C4-2B (cell line): ENCODE results near the gene HBM.

Experiments
- H3K27ac ChIP-seq: fragments of 450-650 bp; 2 replicates; pipeline ENCODE4 v1.5.1; 2017
- ZFX ChIP-seq: fragments of 450-650 bp; IDR thresholded peaks from 2 replicates; pipeline ENCODE4 v1.6.1; 2017
- TF ChIP-seq, protein P1 (sequence below): fragments of 450-650 bp; conservative IDR thresholded peaks from 2 replicates; pipeline ENCODE4 v1.5.1; 2017; ENCODE audit warnings: mild to moderate bottlenecking

Gene HBM

DNA sequence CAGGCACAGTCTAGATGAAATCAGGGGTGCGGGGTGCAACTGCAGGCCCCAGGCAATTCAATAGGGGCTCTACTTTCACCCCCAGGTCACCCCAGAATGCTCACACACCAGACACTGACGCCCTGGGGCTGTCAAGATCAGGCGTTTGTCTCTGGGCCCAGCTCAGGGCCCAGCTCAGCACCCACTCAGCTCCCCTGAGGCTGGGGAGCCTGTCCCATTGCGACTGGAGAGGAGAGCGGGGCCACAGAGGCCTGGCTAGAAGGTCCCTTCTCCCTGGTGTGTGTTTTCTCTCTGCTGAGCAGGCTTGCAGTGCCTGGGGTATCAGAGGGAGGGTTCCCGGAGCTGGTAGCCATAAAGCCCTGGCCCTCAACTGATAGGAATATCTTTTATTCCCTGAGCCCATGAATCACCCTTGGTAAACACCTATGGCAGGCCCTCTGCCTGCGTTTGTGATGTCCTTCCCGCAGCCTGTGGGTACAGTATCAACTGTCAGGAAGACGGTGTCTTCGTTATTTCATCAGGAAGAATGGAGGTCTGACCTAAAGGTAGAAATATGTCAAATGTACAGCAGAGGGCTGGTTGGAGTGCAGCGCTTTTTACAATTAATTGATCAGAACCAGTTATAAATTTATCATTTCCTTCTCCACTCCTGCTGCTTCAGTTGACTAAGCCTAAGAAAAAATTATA is 12.3 kb downstream of the HBM start:
- no peak overlapping the region for H3K27ac ChIP-seq
- TF ChIP-seq, protein P1, sequence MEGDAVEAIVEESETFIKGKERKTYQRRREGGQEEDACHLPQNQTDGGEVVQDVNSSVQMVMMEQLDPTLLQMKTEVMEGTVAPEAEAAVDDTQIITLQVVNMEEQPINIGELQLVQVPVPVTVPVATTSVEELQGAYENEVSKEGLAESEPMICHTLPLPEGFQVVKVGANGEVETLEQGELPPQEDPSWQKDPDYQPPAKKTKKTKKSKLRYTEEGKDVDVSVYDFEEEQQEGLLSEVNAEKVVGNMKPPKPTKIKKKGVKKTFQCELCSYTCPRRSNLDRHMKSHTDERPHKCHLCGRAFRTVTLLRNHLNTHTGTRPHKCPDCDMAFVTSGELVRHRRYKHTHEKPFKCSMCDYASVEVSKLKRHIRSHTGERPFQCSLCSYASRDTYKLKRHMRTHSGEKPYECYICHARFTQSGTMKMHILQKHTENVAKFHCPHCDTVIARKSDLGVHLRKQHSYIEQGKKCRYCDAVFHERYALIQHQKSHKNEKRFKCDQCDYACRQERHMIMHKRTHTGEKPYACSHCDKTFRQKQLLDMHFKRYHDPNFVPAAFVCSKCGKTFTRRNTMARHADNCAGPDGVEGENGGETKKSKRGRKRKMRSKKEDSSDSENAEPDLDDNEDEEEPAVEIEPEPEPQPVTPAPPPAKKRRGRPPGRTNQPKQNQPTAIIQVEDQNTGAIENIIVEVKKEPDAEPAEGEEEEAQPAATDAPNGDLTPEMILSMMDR = no peak
- no peak for TF ChIP-seq ZFX

- no peak overlapping the region for H3K27ac ChIP-seq
- TF ChIP-seq, protein P1 = no peak
- no peak for TF ChIP-seq ZFX
Observed at GRCh38 chr16:178668-179015, 12.9 kb downstream of the HBM start.

GRCh38 chr16:179211-180092 is 13.7 kb downstream of the HBM start:
- H3K27ac ChIP-seq = no peak overlapping the region; the same call in 1 of the 2 replicates

DNA sequence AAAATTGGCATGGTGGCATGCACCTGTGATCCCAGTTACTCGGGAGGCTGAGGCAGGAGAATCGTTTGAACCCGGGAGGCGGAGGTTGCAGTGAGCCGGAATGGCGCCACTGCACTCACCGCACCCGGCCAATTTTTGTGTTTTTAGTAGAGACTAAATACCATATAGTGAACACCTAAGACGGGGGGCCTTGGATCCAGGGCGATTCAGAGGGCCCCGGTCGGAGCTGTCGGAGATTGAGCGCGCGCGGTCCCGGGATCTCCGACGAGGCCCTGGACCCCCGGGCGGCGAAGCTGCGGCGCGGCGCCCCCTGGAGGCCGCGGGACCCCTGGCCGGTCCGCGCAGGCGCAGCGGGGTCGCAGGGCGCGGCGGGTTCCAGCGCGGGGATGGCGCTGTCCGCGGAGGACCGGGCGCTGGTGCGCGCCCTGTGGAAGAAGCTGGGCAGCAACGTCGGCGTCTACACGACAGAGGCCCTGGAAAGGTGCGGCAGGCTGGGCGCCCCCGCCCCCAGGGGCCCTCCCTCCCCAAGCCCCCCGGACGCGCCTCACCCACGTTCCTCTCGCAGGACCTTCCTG is 14.4 kb downstream of the HBM start, which contains the start of gene HBQ1:
Gene HBQ1 (plus strand): TSS at position 359 of the 575 bp plus-strand sequence. CDS start 28 bp downstream, at position 387.
- H3K27ac ChIP-seq = peak within 1 kb of the TSS; percentile 70
- TF ChIP-seq, protein P1 = peak; percentile 83
- TF ChIP-seq ZFX = no peak

More at GRCh38 chr16:179211-180092, 13.7 kb downstream of the HBM start:
- TF ChIP-seq ZFX = no peak
- TF ChIP-seq, protein P1 = no peak

DNA sequence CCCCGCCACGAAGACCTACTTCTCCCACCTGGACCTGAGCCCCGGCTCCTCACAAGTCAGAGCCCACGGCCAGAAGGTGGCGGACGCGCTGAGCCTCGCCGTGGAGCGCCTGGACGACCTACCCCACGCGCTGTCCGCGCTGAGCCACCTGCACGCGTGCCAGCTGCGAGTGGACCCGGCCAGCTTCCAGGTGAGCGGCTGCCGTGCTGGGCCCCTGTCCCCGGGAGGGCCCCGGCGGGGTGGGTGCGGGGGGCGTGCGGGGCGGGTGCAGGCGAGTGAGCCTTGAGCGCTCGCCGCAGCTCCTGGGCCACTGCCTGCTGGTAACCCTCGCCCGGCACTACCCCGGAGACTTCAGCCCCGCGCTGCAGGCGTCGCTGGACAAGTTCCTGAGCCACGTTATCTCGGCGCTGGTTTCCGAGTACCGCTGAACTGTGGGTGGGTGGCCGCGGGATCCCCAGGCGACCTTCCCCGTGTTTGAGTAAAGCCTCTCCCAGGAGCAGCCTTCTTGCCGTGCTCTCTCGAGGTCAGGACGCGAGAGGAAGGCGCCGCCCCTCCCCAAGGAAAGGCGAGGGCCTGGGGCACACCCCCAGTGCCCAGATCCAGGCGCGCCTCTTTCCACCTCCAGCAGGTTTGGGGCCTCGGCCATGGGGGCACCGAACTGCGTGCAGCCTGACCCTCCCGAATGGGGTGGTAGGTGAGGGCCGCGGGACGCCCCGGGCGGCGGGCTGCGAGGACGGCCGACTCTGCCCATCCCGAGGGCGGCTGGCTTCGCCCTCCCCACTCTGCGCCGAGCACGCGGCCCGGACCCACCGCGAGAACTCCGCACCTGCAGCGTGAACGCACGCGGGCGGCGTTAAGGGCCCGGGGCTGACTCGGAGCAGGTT is 15.1 kb downstream of the HBM start:
- H3K27ac ChIP-seq = peak overlapping the region; percentile 70
- peak; percentile 42; the same call in 1 of the 2 replicates for TF ChIP-seq ZFX
- TF ChIP-seq, protein P1 = no peak

GRCh38 chr16:181565-182021 is 15.8 kb downstream of the HBM start:
- peak overlapping the region; percentile 70 for H3K27ac ChIP-seq
- TF ChIP-seq ZFX = no peak
- TF ChIP-seq, protein P1 = peak; percentile 98
